ENCODE measurements around the gene MUC5AC.

MUC5AC gene

DNA sequence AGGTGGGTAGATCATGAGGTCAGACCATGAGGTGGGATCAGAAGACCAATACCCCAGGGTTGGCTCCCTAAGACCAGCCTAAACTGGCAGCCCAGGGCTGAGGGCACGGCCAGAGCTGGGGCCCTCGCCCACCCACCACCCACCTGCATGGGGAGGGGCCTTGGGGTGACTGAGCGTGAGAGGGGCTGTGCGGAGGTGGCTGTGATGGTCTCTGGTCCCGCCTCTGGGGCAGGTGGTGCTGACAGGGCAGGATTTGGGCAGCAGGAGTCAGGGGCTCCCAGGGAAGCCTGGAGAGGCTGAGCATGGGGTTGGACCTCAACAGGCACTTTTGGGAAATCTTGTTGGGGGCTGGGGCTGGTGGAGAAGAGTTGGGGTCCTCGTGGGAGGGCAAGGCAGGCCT is 39.8 kb upstream of the MUC5AC start:
- TF ChIP-seq, protein P1, sequence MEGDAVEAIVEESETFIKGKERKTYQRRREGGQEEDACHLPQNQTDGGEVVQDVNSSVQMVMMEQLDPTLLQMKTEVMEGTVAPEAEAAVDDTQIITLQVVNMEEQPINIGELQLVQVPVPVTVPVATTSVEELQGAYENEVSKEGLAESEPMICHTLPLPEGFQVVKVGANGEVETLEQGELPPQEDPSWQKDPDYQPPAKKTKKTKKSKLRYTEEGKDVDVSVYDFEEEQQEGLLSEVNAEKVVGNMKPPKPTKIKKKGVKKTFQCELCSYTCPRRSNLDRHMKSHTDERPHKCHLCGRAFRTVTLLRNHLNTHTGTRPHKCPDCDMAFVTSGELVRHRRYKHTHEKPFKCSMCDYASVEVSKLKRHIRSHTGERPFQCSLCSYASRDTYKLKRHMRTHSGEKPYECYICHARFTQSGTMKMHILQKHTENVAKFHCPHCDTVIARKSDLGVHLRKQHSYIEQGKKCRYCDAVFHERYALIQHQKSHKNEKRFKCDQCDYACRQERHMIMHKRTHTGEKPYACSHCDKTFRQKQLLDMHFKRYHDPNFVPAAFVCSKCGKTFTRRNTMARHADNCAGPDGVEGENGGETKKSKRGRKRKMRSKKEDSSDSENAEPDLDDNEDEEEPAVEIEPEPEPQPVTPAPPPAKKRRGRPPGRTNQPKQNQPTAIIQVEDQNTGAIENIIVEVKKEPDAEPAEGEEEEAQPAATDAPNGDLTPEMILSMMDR (IDR thresholded peaks at IDR 0.05; ENCODE audit: borderline replicate concordance, control extremely low read depth, extremely low read depth, insufficient read depth, missing control alignments): no peak
- DNase-seq (ENCODE audit: low spot score): no peak
- in situ Hi-C loops (cut with MboI; ENCODE audit: low sequenced_read_pairs, unreplicated experiment): no loop called here

DNA sequence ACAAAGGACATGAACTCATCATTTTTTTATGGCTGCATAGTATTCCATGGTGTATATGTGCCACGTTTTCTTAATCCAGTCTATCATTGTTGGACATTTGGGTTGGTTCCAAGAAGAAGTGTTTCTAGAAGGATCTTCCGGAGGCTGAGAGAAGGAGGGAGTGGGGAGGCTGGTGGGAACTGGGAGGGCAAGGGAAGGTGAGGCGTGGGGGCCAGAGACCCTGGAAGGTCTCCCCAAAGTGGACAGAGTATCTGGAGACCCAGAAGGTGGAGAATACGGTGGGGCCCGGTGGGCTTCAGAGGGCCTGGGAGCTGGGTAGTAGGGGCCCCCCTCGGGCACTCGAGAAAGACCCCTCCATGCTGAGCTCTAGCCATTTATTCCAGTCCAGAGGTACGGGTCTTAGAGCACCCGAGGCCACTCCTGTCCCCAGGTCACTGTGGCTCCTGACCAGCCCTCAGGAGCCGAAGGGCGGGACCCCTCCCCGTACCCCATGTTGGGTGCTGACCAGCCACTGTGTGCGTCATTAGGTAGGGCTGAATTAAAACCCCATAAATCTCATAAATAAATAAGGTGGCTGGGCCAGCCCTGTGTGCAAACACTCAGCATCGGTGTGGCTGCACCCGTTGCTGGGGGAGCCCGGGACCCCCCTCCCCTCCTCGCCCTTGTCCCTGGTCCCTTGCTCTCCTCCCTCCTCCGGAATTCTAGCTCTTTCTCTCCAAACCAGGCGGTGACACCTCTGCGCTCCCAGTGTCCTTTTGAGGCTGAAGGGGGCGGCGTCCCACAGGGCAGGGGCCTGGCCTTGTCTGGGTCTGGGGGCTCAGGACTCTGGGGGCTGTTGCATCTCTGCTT is 38.8 kb upstream of the MUC5AC start:
- in situ Hi-C loops (cut with MboI; ENCODE audit: low sequenced_read_pairs, unreplicated experiment): no loop called here
- DNase-seq (ENCODE audit: low spot score): no peak
- TF ChIP-seq, protein P1 (IDR thresholded peaks at IDR 0.05; ENCODE audit: borderline replicate concordance, control extremely low read depth, extremely low read depth, insufficient read depth, missing control alignments): no peak

- in situ Hi-C loops (cut with MboI; ENCODE audit: low sequenced_read_pairs, unreplicated experiment): no loop called here
- TF ChIP-seq, protein P1 (IDR thresholded peaks at IDR 0.05; ENCODE audit: borderline replicate concordance, control extremely low read depth, extremely low read depth, insufficient read depth, missing control alignments): no peak
- DNase-seq (ENCODE audit: low spot score): no peak
Measured at GRCh38 chr11:1119604-1120146, 38.1 kb upstream of the MUC5AC start.

- no peak for DNase-seq (ENCODE audit: low spot score)
- TF ChIP-seq, protein P1 (IDR thresholded peaks at IDR 0.05; ENCODE audit: borderline replicate concordance, control extremely low read depth, extremely low read depth, insufficient read depth, missing control alignments): no peak
- in situ Hi-C loops (cut with MboI; ENCODE audit: low sequenced_read_pairs, unreplicated experiment): no loop called here
Measured at GRCh38 chr11:1120532-1121330, 37.0 kb upstream of the MUC5AC start.

GRCh38 chr11:1121331-1121812 is 36.4 kb upstream of the MUC5AC start:
- no peak for DNase-seq (ENCODE audit: low spot score)
- in situ Hi-C loops (cut with MboI; ENCODE audit: low sequenced_read_pairs, unreplicated experiment): no loop called here
- TF ChIP-seq, protein P1 (IDR thresholded peaks at IDR 0.05; ENCODE audit: borderline replicate concordance, control extremely low read depth, extremely low read depth, insufficient read depth, missing control alignments): no peak

All from GM13976 (cell line).